Measurements from ENCODE around the gene RRP1B. TPM values are rescaled to one million over a fixed set of nuclear protein-coding genes. Genes with fewer than 3 reads are reported as not detected.

The RRP1B gene
- total RNA-seq, 1 experiment from 2014 or later = 26.3 TPM

DNA sequence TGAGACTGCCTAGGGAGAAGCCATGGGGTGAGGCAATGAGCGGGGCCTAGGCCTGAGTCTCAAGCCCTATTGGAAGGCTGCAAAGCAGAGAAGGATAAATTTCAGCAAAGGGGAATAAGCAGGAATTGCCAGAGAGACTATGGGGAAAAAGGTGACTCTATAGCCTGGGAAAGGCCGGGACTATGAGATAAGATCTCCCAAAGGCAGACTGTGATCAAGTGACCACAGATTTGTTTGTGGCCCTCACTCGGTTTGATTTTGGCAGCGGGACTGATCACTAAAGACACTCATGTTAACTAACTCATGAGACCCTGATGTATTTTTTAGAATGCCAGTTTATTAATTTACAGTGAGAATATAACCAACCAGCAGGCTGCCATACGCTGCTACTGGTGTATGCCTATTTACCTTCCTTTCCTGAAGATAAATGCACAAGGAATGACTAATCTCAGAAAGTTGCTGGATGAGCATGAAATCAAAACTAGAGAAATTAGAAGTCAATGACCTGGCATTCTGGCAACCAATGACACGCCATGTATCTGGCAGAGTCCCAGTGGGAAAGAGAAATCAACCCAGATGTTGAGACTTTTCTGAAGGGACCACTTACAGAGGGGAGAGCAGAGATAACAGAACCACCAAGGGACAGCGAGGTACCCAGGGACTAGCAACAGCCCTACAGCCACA lies 4.4 kb upstream of the RRP1B start:
- peak overlapping the region; percentile 78 for H3K27ac ChIP-seq
- no TSS peak for BruUV-seq (replicated peaks)
- intact Hi-C loops (cut with micrococcal nuclease; ENCODE audit: unreplicated experiment) = loop anchor here (5.0 to 10.0 kb wide), 3 partner anchors 57 to 130 kb away; partner anchors contain the start of gene RRP1
- H3K4me1 ChIP-seq (replicated peaks; ENCODE audit: insufficient read depth) = peaks cover 23% of the 10 kb centered on the region
- H3K36me3 ChIP-seq (ENCODE audit: low read depth) = no peaks in the 10 kb centered on the region
- H3K4me3 ChIP-seq = no peak overlapping the region
- DNase-seq = peak; percentile 23 to 80
- H3K4me2 ChIP-seq = peak overlapping the region; percentile 51
- H4K20me1 ChIP-seq (ENCODE audit: insufficient read depth) = no peaks in the 10 kb centered on the region
- TF ChIP-seq CTCF (conservative IDR thresholded peaks at IDR 0.05) (no peak), EZH2 (IDR thresholded peaks at IDR 0.05; ENCODE audit: low read depth) (no peak)
- ChIA-PET CTCF (no interaction called here), POLR2A (ENCODE audit: unreplicated experiment) (no interaction called here)
- peaks cover 30% of the 10 kb centered on the region for H3F3A ChIP-seq (ENCODE audit: insufficient read depth, low read depth)
- H3K27me3 ChIP-seq (ENCODE audit: insufficient read depth, low read depth) = no peaks in the 10 kb centered on the region
- H3K79me2 ChIP-seq (ENCODE audit: low read depth) = peaks cover 4% of the 10 kb centered on the region
- no peaks in the 10 kb centered on the region for H3K9me3 ChIP-seq (ENCODE audit: insufficient read depth, low read depth)
- H3K9me2 ChIP-seq (ENCODE audit: insufficient read depth) = no peaks in the 10 kb centered on the region
- 0 out of 2 replicates have a peak overlapping the region, but pooled peaks have one; percentile 26 for H2AFZ ChIP-seq

DNA sequence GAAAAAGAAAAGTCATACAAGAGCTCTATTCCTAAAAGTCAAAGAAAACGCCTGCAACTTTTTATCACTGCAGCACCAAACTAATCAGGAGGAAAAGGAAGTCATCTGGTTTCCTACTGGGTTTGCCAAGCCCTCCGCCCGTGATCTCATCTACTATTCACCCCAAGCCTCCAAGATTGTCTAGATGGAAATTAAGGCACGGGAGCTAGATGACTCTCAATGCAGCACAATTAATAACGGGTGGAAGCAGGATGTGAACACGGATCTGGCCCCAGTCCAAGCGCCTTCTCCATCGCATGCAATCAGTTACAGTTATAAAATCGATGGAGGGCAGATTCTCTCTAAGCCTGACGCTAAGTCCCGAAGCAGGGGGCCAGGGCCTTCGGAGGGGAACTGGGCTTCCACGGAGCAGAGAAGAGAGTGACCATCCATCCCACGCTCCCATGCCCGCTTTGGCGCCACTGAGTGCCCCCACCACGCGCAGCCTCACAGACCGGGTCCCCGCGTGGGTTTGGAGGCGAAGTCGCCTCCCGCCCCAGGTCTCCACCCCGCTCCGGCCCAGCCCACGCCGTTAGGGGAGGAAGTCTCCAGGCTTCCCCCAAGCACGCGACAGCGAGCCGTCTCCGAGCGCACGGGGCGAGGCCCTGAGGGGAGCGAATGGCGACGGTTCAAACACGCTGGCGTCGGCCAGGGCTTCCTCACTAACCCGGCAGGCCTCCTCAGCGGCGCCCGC lies 1.8 kb upstream of the RRP1B start:
- Histone ChIP-seq H3K36me3 (ENCODE audit: low read depth) (no peaks in the 10 kb centered on the region), H3K79me2 (ENCODE audit: low read depth) (peaks cover 30% of the 10 kb centered on the region), H3K9me2 (ENCODE audit: insufficient read depth) (no peaks in the 10 kb centered on the region), H3F3A (ENCODE audit: insufficient read depth, low read depth) (peaks cover 30% of the 10 kb centered on the region), H3K4me2 (no peak overlapping the region), H2AFZ (no peak overlapping the region), H3K27me3 (ENCODE audit: insufficient read depth, low read depth) (no peaks in the 10 kb centered on the region), H4K20me1 (ENCODE audit: insufficient read depth) (no peaks in the 10 kb centered on the region), H3K4me1 (replicated peaks; ENCODE audit: insufficient read depth) (peaks cover 33% of the 10 kb centered on the region), H3K4me3 (no peak overlapping the region), H3K27ac (no peak overlapping the region), H3K9me3 (ENCODE audit: insufficient read depth, low read depth) (no peaks in the 10 kb centered on the region)
- no TSS peak for BruUV-seq (replicated peaks)
- no peak for DNase-seq
- ChIA-PET POLR2A (ENCODE audit: unreplicated experiment) (no interaction called here), CTCF (no interaction called here)
- intact Hi-C loops (cut with micrococcal nuclease; ENCODE audit: unreplicated experiment) = loop anchor here (5.0 to 10.0 kb wide), 3 partner anchors 55 to 127 kb away; partner anchors contain the start of gene RRP1
- TF ChIP-seq EZH2 (IDR thresholded peaks at IDR 0.05; ENCODE audit: low read depth) (no peak), CTCF (conservative IDR thresholded peaks at IDR 0.05) (no peak)

- no peak overlapping the region for H3K4me3 ChIP-seq
- intact Hi-C loops (cut with micrococcal nuclease; ENCODE audit: unreplicated experiment) = loop anchor here (5.0 to 10.0 kb wide), 3 partner anchors 54 to 127 kb away; partner anchors contain the start of gene RRP1
- no peak overlapping the region for H3K27ac ChIP-seq
Observed at GRCh38 chr21:43658088-43658741, 1.1 kb upstream of the RRP1B start.

More at GRCh38 chr21:43658088-43658741, 1.1 kb upstream of the RRP1B start:
- CTCF ChIA-PET = no interaction called here
- no TSS peak for BruUV-seq (replicated peaks)
- no peaks in the 10 kb centered on the region for H3K9me2 ChIP-seq (ENCODE audit: insufficient read depth)
- no peaks in the 10 kb centered on the region for H4K20me1 ChIP-seq (ENCODE audit: insufficient read depth)
- H3K27me3 ChIP-seq (ENCODE audit: insufficient read depth, low read depth) = no peaks in the 10 kb centered on the region
- no peak overlapping the region for H2AFZ ChIP-seq
- peaks cover 34% of the 10 kb centered on the region for H3K79me2 ChIP-seq (ENCODE audit: low read depth)
- POLR2A ChIA-PET (ENCODE audit: unreplicated experiment) = no interaction called here
- H3K4me2 ChIP-seq = no peak overlapping the region
- H3K9me3 ChIP-seq (ENCODE audit: insufficient read depth, low read depth) = no peaks in the 10 kb centered on the region
- H3K36me3 ChIP-seq (ENCODE audit: low read depth) = no peaks in the 10 kb centered on the region
- no peak for TF ChIP-seq EZH2 (IDR thresholded peaks at IDR 0.05; ENCODE audit: low read depth)
- no peak for TF ChIP-seq CTCF (conservative IDR thresholded peaks at IDR 0.05)
- peaks cover 33% of the 10 kb centered on the region for H3K4me1 ChIP-seq (replicated peaks; ENCODE audit: insufficient read depth)
- DNase-seq = no peak
- peaks cover 30% of the 10 kb centered on the region for H3F3A ChIP-seq (ENCODE audit: insufficient read depth, low read depth)
